AG08396 (cell line): Measurements from ENCODE around the gene NUDT11.
A peak's percentile ranks its signal among the peaks of the same experiment; 100 is the strongest.
"Not testable (repeated sequence)": the region's sequence is repeated elsewhere in the genome, so short reads cannot be mapped to it uniquely, and the experiment has no call there.

Experiments
- DNase-seq: peaks from one replicate; pipeline ENCODE4 v3.0.0; 2012; ENCODE audit warnings: low spot score, mixed read lengths

Gene NUDT11

DNA sequence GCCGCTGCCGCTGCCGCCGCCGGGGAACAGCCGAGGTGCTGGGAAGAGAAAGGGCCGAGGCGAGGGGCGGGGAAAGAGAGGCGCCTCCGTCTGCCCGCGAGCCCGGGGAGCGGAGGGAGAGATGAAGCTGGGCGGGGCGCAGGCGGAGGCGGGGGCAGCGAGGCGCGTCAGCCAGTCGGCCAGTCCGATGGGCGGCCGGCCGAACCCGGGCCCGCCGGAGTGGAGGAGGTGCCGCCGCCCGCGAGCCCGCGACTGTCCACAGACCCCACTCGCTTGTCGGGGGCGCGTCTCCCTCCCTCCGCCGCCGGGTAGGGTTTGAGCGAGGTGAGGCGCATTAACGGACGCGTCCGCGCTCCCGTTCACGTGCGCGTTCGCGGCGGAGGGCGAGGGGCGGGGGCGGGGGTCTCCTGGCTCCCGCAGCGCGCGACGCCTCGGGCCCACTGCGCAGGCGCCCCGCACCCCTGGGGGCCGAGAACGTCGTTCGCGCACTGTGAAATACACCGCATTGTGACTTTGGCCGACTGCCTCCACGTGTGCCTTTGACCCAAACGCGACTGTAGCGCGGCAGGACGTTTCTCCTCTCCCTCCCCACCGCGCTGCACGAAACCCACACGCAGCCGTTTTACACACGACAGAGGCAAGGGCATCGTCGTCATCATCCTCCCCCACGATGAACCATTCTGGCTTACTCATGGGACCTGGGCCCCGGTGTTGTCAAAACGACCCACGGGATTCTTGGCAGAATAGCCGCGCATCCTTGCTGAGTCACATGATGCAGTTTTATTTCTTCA is at the start of gene NUDT11:
TSS of gene NUDT11 (minus strand) at position 92 of the 791 bp plus-strand sequence. CDS start 148 bp downstream, outside the sequence.
- DNase-seq = peak; percentile 81

DNA sequence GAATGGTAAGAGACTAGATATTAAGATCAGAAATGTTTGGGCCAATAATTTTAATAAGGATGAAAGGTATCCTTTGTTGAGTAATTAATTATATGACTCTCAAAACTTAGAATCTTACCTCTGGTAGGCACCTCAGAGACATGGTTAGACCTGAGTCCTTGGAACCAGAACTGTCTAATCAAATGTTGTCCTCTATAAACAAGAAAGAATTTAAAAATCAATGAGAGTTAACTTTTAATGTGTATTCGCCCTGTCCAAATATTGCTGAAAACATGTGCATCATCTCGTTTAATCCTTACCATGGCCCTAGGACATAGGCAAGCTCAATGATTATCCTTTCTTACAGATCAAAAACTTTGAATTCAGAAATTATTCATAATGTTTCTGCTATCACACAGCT is 24.0 kb upstream of the NUDT11 start:
- DNase-seq = no peak

DNA sequence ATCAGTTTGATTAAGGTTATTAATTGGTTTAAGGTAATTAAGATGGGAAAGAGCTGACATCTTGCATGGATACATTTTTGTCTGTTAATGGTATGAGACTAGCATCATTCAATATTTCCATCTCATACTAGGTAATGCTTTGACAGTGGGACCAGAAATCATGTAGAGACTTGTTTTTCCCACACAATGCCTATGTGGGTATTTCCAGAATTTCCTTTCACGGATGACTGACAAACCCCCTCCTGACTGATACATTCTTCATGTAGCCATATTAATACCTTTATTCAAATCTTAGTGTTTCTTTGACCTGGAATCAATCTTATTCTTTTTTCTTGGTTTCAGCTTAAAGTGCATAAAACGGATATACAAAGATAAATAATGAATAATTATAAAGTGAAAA is 22.7 kb upstream of the NUDT11 start:
- not testable (repeated sequence) for DNase-seq

DNA sequence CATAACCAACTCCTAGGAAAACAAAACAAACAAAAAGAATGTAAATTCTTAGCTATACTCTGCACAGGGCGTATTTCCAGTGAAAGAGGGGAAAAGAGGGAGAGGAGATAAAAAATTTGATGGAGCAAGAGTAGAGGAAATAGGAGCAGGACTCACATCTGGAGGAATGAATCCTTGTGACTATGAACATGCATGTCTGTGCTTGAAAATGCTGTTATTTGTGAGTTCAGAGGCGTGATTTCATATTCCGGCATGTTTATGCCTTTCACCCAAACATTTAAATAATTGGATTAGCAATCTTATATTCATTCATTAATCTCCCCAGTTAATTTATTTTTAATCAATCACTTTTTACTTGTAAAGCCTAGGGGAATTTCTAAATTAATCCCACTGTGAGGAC is 11.2 kb upstream of the NUDT11 start:
- DNase-seq = no peak

DNA sequence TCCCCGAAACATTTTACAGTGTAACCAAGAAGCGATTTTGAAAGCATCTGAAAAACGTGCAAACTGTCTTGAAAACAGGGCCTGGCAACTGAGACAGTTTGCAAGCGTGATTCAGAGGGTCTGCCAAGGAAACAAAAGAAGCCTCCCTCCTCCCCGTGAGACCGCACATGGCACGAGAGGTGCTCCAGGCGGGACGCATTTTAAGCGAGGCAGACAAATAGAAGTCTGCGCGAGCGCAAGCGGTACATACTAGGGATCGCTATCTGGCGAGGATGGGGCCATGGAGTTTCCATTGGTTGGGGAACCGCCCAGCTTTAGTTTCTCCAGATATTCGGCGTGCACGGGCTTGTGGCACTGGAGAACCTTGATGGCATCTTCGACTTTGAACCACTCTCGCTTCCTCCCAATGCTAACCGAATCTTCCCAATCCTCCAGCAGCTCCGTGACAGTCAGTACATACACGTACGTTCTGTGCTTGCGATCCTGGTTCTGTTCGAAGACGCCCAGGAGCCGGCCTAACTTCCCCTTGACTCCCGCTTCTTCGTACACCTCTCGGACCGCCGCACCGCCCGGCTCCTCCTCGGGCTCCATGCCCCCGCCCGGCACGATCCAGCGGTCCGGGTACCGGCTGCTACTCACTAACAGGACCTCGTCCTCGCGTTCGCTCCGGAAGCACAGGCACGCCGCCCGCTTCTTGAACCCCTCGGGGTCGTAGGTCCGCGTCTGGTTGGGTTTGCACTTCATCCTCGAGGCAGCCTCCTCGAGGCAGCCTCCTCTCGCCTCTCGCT is 497 bp downstream of the NUDT11 start:
- DNase-seq = not testable (repeated sequence)

DNA sequence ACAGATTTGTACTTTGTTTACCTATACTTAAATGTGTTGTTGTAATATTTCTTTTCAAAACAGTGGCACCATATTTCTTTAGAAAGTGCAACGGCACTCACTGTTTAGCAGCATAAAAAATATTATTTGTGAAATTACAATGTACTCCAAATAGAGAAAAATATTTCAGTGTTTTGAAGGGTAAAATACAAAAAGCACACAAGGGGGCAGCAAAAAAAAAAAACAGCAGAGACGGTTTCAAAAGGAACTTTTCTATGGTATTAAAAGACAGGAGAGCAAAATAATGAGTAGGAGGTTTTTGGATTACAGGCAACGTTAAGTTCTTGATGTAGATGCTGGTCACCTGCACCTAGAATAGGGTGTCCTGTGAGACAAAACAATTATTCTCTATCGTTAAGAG is 2.0 kb downstream of the NUDT11 start:
- DNase-seq = no peak

DNA sequence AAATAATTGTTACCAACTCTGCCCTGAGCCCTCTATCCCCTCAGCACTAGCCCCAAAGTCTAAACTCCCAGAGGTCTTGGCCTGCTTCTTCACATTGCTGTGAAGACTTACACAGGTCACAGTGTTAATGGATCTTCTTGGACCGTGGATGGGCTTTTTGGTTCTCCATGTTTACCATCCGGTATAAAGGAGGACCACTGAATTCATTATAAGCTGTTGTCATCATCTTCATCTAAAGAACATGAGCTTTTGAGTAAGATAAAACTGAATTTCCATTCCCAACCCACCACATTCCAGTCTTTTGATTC is 8.5 kb downstream of the NUDT11 start:
- DNase-seq = no peak

DNA sequence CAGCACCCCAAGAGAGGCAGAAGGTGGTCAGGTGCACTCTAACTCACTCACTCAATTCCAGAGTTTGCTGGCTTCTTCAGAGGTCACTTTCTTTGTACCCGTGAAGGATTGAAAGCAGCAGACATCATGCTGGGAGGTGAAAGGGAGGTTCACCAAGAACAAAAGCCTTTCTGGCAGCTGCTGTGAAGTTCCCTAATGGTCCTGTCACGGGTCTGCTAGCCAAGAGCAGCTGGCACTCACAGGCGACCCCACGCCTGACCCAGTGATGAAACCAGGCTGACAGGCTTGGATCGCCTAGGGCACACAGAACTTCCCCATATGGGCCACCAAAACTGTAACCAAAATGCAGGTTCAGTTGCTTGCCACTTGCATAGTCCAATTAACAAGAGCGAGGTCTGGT is 11.8 kb downstream of the NUDT11 start:
- DNase-seq = no peak

DNA sequence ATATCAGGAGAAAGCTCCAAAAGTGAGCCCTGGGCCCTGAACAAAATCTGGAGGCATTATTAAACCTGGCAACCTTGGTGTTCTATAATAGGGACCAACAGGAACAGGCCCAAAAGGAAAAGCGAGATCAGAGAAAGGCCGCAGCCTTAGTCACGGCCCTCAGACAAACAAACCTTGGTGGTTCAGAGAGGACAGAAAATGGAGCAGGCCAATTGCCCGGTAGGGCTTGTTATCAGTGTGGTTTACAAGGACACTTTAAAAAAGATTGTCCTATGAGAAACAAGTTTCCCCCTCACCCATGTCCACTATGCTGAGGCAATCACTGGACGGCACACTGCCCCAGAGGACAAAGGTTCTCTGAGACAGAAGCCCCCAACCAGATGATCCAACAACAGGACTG is 14.0 kb downstream of the NUDT11 start:
- DNase-seq = not testable (repeated sequence)

DNA sequence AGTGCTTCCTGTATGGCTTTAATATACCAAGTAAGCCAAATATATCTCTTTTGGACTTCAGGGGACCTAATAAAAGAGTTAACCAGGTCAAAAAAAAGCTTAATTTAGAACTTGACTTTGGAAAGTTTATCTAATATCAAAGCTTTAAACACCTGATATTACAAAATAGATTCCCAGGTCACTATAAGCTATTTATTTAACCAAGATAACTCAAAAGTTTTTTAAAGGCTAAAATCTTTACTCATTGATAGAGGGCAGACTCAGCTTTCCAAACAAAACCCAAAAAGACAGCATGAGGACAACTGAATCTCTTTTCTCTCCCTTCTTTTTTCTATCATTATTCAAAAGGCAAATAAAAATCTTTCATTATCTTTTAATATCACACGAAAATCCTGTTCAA is 19.5 kb downstream of the NUDT11 start:
- DNase-seq = no peak

DNA sequence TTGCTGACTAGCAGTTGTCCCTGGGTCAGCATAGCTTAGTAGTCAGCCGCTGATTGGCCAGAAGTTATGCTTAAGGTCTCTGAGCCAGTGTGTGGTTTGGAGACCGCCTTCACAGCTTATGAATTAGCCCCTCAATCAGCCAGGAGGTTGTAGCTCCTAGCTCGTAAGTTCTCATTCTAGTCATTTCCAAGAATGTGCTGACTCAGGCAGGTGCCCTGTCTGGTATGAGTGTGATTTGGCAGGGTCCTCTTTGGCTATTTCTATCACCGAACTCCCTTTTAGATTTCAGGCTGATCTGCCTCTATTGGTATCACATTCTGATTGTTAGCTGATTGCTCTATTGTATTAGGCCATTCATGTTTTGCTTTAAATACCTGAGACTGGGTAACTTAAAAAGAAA is 33.1 kb downstream of the NUDT11 start:
- DNase-seq = no peak

DNA sequence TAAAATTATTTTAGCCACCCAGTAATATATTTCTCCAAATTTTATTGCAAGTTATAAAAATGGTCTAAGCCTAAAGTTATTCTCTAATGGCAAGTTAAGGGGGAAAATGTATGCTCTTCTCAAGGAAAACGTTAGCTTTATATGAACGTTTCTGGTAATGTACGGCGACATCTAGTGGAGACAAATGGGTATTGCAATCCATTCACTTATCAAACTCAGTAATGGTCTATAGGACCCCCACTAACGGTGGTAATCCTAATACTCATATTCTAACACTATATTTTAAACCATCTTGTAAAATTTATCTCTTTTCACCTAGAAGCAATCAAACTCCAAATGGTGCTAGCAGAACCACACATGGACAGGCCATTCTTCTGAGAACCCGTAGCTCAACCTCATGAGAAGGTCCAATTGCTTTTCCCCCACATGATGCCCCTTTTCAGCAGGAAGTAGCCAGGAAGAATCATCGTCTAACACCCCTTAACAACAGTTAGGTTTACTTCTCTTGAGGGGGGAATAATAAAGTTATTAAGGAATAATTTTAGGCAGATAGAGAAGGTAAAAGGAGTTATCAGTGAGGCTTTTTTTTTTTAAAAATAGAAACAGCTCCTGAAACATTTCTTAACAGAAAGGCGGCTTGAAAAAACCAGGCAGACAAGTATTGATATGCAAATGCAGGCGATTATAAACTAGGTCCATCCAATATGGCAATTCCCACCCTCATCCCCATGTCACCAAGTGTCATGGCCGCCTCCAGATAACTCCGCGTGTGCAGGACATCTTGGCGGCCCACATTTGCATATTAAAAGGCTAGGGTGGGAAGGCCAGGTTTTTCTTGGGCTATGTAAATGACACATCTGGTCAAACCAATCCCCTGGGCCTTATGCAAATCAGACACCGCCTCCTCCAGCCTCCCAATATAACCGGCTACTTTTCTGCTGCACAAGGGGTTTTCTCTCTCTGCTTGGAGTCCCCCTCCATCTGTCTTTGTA is 35.0 kb downstream of the NUDT11 start:
- DNase-seq = peak; percentile 13

DNA sequence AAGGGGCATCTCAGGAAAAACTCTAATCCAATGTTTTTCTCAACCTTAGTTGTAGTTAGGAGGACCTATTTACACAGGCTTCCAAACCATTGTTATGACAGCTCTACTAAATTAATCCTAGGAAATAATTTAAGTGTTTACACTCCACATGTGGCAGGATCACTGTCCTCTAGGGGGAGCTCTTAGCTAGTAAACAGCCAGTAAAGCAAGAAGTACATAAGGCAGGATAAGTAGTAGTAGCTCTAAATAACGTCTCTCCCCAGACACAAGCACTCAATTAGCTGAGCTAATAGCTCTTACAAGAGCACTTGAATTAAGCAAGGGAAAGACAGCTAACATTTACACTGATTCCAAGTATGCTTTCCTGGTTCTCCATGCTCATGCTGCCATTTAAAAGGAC is 37.3 kb downstream of the NUDT11 start:
- no peak for DNase-seq

DNA sequence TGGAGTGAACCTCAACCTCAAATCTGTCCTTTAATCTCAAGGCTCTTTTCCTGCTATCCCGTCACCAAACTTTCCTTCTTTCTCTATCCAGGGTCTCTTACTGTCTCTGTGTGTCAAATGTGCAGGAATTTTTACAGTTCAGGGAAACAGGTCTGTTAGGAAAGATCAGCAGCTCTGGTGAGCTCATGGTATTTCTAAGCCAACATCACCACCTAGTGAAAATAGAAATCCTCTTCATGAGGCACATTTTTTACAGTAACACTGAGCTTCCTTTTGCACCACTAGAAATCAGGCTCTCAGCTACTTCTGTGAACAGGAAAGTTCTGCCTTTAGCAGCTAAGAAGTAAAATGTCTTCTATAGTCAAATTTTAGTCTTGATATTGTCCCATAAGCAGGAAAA is 39.6 kb downstream of the NUDT11 start:
- DNase-seq = no peak

DNA sequence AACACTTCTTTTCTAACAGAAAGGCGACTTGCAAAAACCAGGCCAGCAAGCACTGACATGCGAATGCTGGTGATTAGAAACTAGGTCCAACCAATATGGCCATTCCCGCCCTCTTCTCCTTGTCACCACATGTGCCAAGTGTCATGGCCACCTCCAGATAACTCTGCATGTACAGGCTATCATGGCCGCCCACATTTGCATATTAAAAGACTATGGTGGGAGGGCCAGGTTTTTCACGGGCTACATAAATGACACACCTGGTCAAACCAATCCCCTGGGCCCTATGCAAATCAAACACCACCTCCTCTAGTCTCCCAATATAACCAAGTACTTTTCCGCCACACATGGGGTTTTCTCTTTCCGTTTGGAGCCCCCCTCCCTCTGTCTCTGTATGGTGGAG is 40.1 kb downstream of the NUDT11 start:
- no peak for DNase-seq

DNA sequence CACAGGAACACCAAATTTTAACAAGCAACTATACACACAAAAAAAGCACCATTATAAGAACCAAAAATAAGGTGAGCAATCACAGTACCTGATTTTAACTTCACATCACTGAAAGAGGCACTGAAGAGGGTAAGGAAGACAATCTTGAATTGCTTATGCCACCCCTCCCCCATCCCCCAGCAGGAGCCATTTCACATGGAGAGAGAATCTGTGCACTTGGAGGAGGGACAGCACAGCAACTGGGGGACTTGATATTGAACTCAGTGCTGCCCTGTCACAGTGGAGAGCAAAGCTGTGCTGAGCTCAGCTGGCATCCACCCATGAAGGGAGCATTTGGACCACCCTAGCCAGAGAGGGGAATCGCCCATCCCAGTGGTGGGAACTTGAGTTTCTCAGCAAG is 56.0 kb downstream of the NUDT11 start:
- DNase-seq = no peak
